ENCODE measurements around the gene EPB41L1.

The EPB41L1 gene

GRCh38 chr20:36241678-36242077, 87.1 kb downstream of the EPB41L1 start:
- no peak for TF ChIP-seq RAD21 (IDR thresholded peaks at IDR 0.05; ENCODE audit: low read depth)
- no peak for TF ChIP-seq EP300 (IDR thresholded peaks at IDR 0.05; ENCODE audit: borderline replicate concordance)

- TF ChIP-seq REST (IDR thresholded peaks at IDR 0.05; ENCODE audit: low read depth) (no peak), FOXM1 (IDR thresholded peaks at IDR 0.05; ENCODE audit: borderline replicate concordance, low read depth) (no peak), TCF12 (IDR thresholded peaks at IDR 0.05; ENCODE audit: low read depth) (no peak), TAF1 (IDR thresholded peaks at IDR 0.05; ENCODE audit: low read depth) (no peak), TEAD4 (IDR thresholded peaks at IDR 0.05) (no peak)
These were observed 89.2 kb downstream of the EPB41L1 start for GRCh38 chr20:36243726-36244125.

GRCh38 chr20:36246401-36246800, 91.9 kb downstream of the EPB41L1 start:
- TF ChIP-seq USF1 (IDR thresholded peaks at IDR 0.05) = no peak
- TF ChIP-seq RAD21 (IDR thresholded peaks at IDR 0.05; ENCODE audit: low read depth) = no peak
- no peak for TF ChIP-seq MAX (IDR thresholded peaks at IDR 0.05)
- TF ChIP-seq CEBPB (IDR thresholded peaks at IDR 0.05) = no peak
- TF ChIP-seq ZBTB7A (IDR thresholded peaks at IDR 0.05; ENCODE audit: low read depth) = no peak
- no peak for TF ChIP-seq EP300 (IDR thresholded peaks at IDR 0.05; ENCODE audit: borderline replicate concordance)
- TF ChIP-seq FOXM1 (IDR thresholded peaks at IDR 0.05; ENCODE audit: borderline replicate concordance, low read depth) = no peak
- TF ChIP-seq NFIC (IDR thresholded peaks at IDR 0.05) = no peak
- TF ChIP-seq TAF1 (IDR thresholded peaks at IDR 0.05; ENCODE audit: low read depth) = no peak
- TF ChIP-seq CREB1 (IDR thresholded peaks at IDR 0.05; ENCODE audit: low read depth) = no peak
- no peak for TF ChIP-seq EGR1 (IDR thresholded peaks at IDR 0.05)
- TF ChIP-seq TEAD4 (IDR thresholded peaks at IDR 0.05) = no peak

- TF ChIP-seq REST (IDR thresholded peaks at IDR 0.05; ENCODE audit: low read depth) = no peak
- no peak for TF ChIP-seq YY1 (IDR thresholded peaks at IDR 0.05; ENCODE audit: low read depth)
- no peak for TF ChIP-seq TAF1 (IDR thresholded peaks at IDR 0.05; ENCODE audit: low read depth)
- TF ChIP-seq ZBTB7A (IDR thresholded peaks at IDR 0.05; ENCODE audit: low read depth) = no peak
- no peak for TF ChIP-seq NFIC (IDR thresholded peaks at IDR 0.05)
- TF ChIP-seq RAD21 (IDR thresholded peaks at IDR 0.05; ENCODE audit: low read depth) = no peak
- TF ChIP-seq CEBPB (IDR thresholded peaks at IDR 0.05) = no peak
- TF ChIP-seq TCF12 (IDR thresholded peaks at IDR 0.05; ENCODE audit: low read depth) = no peak
- TF ChIP-seq EGR1 (IDR thresholded peaks at IDR 0.05) = no peak
- TF ChIP-seq TEAD4 (IDR thresholded peaks at IDR 0.05) = no peak
- TF ChIP-seq CREB1 (IDR thresholded peaks at IDR 0.05; ENCODE audit: low read depth) = no peak
- no peak for TF ChIP-seq FOXM1 (IDR thresholded peaks at IDR 0.05; ENCODE audit: borderline replicate concordance, low read depth)
- TF ChIP-seq MAX (IDR thresholded peaks at IDR 0.05) = no peak
- no peak for TF ChIP-seq EP300 (IDR thresholded peaks at IDR 0.05; ENCODE audit: borderline replicate concordance)
- TF ChIP-seq USF1 (IDR thresholded peaks at IDR 0.05) = no peak
These were observed 94.3 kb downstream of the EPB41L1 start for GRCh38 chr20:36248836-36249235.

GRCh38 chr20:36249450-36249849, 94.9 kb downstream of the EPB41L1 start:
- TF ChIP-seq ZBTB7A (IDR thresholded peaks at IDR 0.05; ENCODE audit: low read depth) (no peak), CREB1 (IDR thresholded peaks at IDR 0.05; ENCODE audit: low read depth) (no peak), TAF1 (IDR thresholded peaks at IDR 0.05; ENCODE audit: low read depth) (no peak), CEBPB (IDR thresholded peaks at IDR 0.05) (no peak), RAD21 (IDR thresholded peaks at IDR 0.05; ENCODE audit: low read depth) (no peak), REST (IDR thresholded peaks at IDR 0.05; ENCODE audit: low read depth) (no peak), FOXM1 (IDR thresholded peaks at IDR 0.05; ENCODE audit: borderline replicate concordance, low read depth) (no peak), TCF12 (IDR thresholded peaks at IDR 0.05; ENCODE audit: low read depth) (no peak), EP300 (IDR thresholded peaks at IDR 0.05; ENCODE audit: borderline replicate concordance) (no peak), USF1 (IDR thresholded peaks at IDR 0.05) (no peak), MAX (IDR thresholded peaks at IDR 0.05) (no peak), YY1 (IDR thresholded peaks at IDR 0.05; ENCODE audit: low read depth) (no peak), TEAD4 (IDR thresholded peaks at IDR 0.05) (no peak), NFIC (IDR thresholded peaks at IDR 0.05) (no peak)

Data from Ishikawa (cell line).